GM12875 (cell line): Measurements from ENCODE around the gene RNF114.

Experiments
- H3K4me3 ChIP-seq: one replicate; pipeline ENCODE4 v1.5.1; 2011; ENCODE audit warnings: low read depth, low read length, control low read depth
- CTCF ChIP-seq: IDR thresholded peaks from 2 replicates; pipeline ENCODE4 v1.5.1; 2011; ENCODE audit warnings: low read depth, mild to moderate bottlenecking, control low read depth, inconsistent platforms, low read length, moderate library complexity, borderline replicate concordance; ENCODE audit not compliant: insufficient read depth

RNF114 gene

GRCh38 chr20:49981218-49982071 is 45.2 kb downstream of the RNF114 start:
- no peak overlapping the region for H3K4me3 ChIP-seq
- TF ChIP-seq CTCF: no peak

- H3K4me3 ChIP-seq: no peak overlapping the region
- no peak for TF ChIP-seq CTCF
Observed at GRCh38 chr20:49982072-49982345, 45.8 kb downstream of the RNF114 start.

- peak within 1 kb of the TSS; percentile 35 for H3K4me3 ChIP-seq
- peak; percentile 67 for TF ChIP-seq CTCF
Observed at GRCh38 chr20:49982346-49983122, 46.3 kb downstream of the RNF114 start, which contains the start of gene SNAI1. SNAI1 (plus strand) TSS chr20:49982980; CDS start chr20:49983060, 80 bp downstream.

- no peak for TF ChIP-seq CTCF
- no peak overlapping the region for H3K4me3 ChIP-seq
Observed at GRCh38 chr20:49983123-49983847, 47.1 kb downstream of the RNF114 start.

- no peak overlapping the region for H3K4me3 ChIP-seq
- no peak for TF ChIP-seq CTCF
Observed at GRCh38 chr20:49983848-49984408, 47.7 kb downstream of the RNF114 start.

GRCh38 chr20:49984426-49985153 is 48.4 kb downstream of the RNF114 start:
- no peak for TF ChIP-seq CTCF
- no peak overlapping the region for H3K4me3 ChIP-seq
